HG03066 (cell line): ENCODE data around the gene MAGEA8.
"Not testable (repeated sequence)": the region's sequence is repeated elsewhere in the genome, so short reads cannot be mapped to it uniquely, and the experiment has no call there.

Source experiments
- ATAC-seq: cut with Tn5 transposase; IDR thresholded peaks from one replicate; pipeline ENCODE4 v1.9.1; 2021; ENCODE audit warnings: low read depth; ENCODE audit not compliant: unreplicated experiment

The MAGEA8 gene

GRCh38 chrX:149881081-149881711 lies at the start of gene MAGEA8:
TSS of gene MAGEA8 (plus strand) at chrX:149881183. CDS start at chrX:149884273, 3,090 bp downstream.
- no peak for ATAC-seq

GRCh38 chrX:149831473-149831872 lies 49.5 kb upstream of the MAGEA8 start:
- no peak for ATAC-seq

GRCh38 chrX:149836728-149837127 lies 44.3 kb upstream of the MAGEA8 start:
- not testable (repeated sequence) for ATAC-seq

GRCh38 chrX:149837167-149837566 lies 43.8 kb upstream of the MAGEA8 start:
- ATAC-seq, result no peak

GRCh38 chrX:149837639-149838038 lies 43.3 kb upstream of the MAGEA8 start:
- peak; percentile 76 for ATAC-seq

- no peak for ATAC-seq
Measured at GRCh38 chrX:149841929-149842328, 39.1 kb upstream of the MAGEA8 start.

- ATAC-seq, result no peak
Measured at GRCh38 chrX:149845385-149845784, 35.6 kb upstream of the MAGEA8 start.

GRCh38 chrX:149846789-149847188 lies 34.2 kb upstream of the MAGEA8 start:
- no peak for ATAC-seq

- no peak for ATAC-seq
Measured at GRCh38 chrX:149848855-149849254, 32.1 kb upstream of the MAGEA8 start.

- no peak for ATAC-seq
Measured at GRCh38 chrX:149849787-149850186, 31.2 kb upstream of the MAGEA8 start.

GRCh38 chrX:149851864-149852263 lies 29.1 kb upstream of the MAGEA8 start:
- ATAC-seq, result no peak

GRCh38 chrX:149853925-149854324 lies 27.1 kb upstream of the MAGEA8 start:
- no peak for ATAC-seq

- ATAC-seq, result no peak
Measured at GRCh38 chrX:149858592-149858991, 22.4 kb upstream of the MAGEA8 start.

- no peak for ATAC-seq
Measured at GRCh38 chrX:149860445-149860844, 20.5 kb upstream of the MAGEA8 start.

- ATAC-seq, result no peak
Measured at GRCh38 chrX:149865390-149865789, 15.6 kb upstream of the MAGEA8 start.

- ATAC-seq, result no peak
Measured at GRCh38 chrX:149867488-149867887, 13.5 kb upstream of the MAGEA8 start.

- no peak for ATAC-seq
Measured at GRCh38 chrX:149870840-149871239, 10.1 kb upstream of the MAGEA8 start.

- ATAC-seq, result no peak
Measured at GRCh38 chrX:149871433-149871832, 9.6 kb upstream of the MAGEA8 start.

- peak; percentile 98 for ATAC-seq
Measured at GRCh38 chrX:149871940-149872339, 9.0 kb upstream of the MAGEA8 start.

GRCh38 chrX:149877157-149877556 lies 3.8 kb upstream of the MAGEA8 start:
- ATAC-seq, result no peak

GRCh38 chrX:149877636-149878035 lies 3.3 kb upstream of the MAGEA8 start:
- no peak for ATAC-seq

GRCh38 chrX:149890828-149891227 lies 9.8 kb downstream of the MAGEA8 start:
- not testable (repeated sequence) for ATAC-seq

GRCh38 chrX:149898554-149898953 lies 17.6 kb downstream of the MAGEA8 start:
- ATAC-seq, result no peak
